Measurements from ENCODE around the gene GLRX3. TPM values are rescaled to one million over a fixed set of nuclear protein-coding genes. Genes with fewer than 3 reads are reported as not detected.

The GLRX3 gene
- total RNA-seq, 3 donors from 2014 or later = 36.1 to 63.4 (median 43.5) TPM

GRCh38 chr10:130109796-130110245 lies 26.4 kb upstream of the GLRX3 start:
- H3K4me1 ChIP-seq = peaks cover 0 to 4% of the 10 kb centered on the region in 2 donors
- TF ChIP-seq POLR2A (IDR thresholded peaks at IDR 0.05) = no peak
- peak; percentile 33 to 79 (median 72) for TF ChIP-seq CTCF (IDR thresholded peaks at IDR 0.05)
- H3K4me3 ChIP-seq = peak overlapping the region; percentile 65 to 80 (median 71)
- no peaks in the 10 kb centered on the region for H3K9me3 ChIP-seq
- peak overlapping the region; percentile 92 to 96 for H3K27ac ChIP-seq
- no peaks in the 10 kb centered on the region for H3K36me3 ChIP-seq
- H3K27me3 ChIP-seq = no peaks in the 10 kb centered on the region
- intact Hi-C loops (cut with DNase I; ENCODE audit: low total_unique reads) = no loop called here
- peak; percentile 55 to 59 for DNase-seq (ENCODE audit: low spot score in 2 of 2)

- peak; percentile 96 to 97 for DNase-seq (ENCODE audit: low spot score in 2 of 2)
- no peaks in the 10 kb centered on the region for H3K36me3 ChIP-seq
- no peaks in the 10 kb centered on the region for H3K9me3 ChIP-seq
- H3K27ac ChIP-seq = peak within 1 kb of the TSS; percentile 92 to 96
- intact Hi-C loops (cut with DNase I; ENCODE audit: low total_unique reads) = no loop called here
- TF ChIP-seq CTCF (IDR thresholded peaks at IDR 0.05) (no peak), POLR2A (IDR thresholded peaks at IDR 0.05) (peak; percentile 61), POLR2AphosphoS5 (IDR thresholded peaks at IDR 0.05) (peak; percentile 70 to 91 (median 78))
- H3K4me1 ChIP-seq = peaks cover 0 to 4% of the 10 kb centered on the region in 2 donors
- no peaks in the 10 kb centered on the region for H3K27me3 ChIP-seq
- H3K4me3 ChIP-seq = peak within 1 kb of the TSS; percentile 65 to 80 (median 71)
Measured at GRCh38 chr10:130110246-130111112, 25.7 kb upstream of the GLRX3 start, which contains the start of gene C10orf143. TSS of gene C10orf143 (minus strand) at chr10:130110830. CDS start at chr10:130110772, 58 bp downstream.

- Histone ChIP-seq H3K4me3 (peak overlapping the region; percentile 65 to 80 (median 71)), H3K36me3 (no peaks in the 10 kb centered on the region), H3K27ac (peak overlapping the region; percentile 92 to 96), H3K4me1 (peaks cover 0 to 4% of the 10 kb centered on the region in 2 donors), H3K27me3 (no peaks in the 10 kb centered on the region), H3K9me3 (no peaks in the 10 kb centered on the region)
- TF ChIP-seq CTCF (IDR thresholded peaks at IDR 0.05) (no peak), POLR2AphosphoS5 (IDR thresholded peaks at IDR 0.05) (peak in 1 of 3 donors; percentile 42), POLR2A (IDR thresholded peaks at IDR 0.05) (peak; percentile 11)
- peak; percentile 96 to 97 for DNase-seq (ENCODE audit: low spot score in 2 of 2)
- intact Hi-C loops (cut with DNase I; ENCODE audit: low total_unique reads) = no loop called here
Measured at GRCh38 chr10:130111113-130111851, 24.9 kb upstream of the GLRX3 start.

- Histone ChIP-seq H3K27me3 (no peaks in the 10 kb centered on the region), H3K4me1 (peaks cover 0 to 4% of the 10 kb centered on the region in 2 donors), H3K36me3 (no peaks in the 10 kb centered on the region), H3K9me3 (no peaks in the 10 kb centered on the region), H3K4me3 (peak overlapping the region; percentile 65 to 80 (median 71)), H3K27ac (peak overlapping the region; percentile 92 to 96)
- DNase-seq (ENCODE audit: low spot score in 2 of 2) = no peak
- TF ChIP-seq CTCF (IDR thresholded peaks at IDR 0.05) (no peak), POLR2A (IDR thresholded peaks at IDR 0.05) (no peak), POLR2AphosphoS5 (IDR thresholded peaks at IDR 0.05) (no peak)
- intact Hi-C loops (cut with DNase I; ENCODE audit: low total_unique reads) = no loop called here
Measured at GRCh38 chr10:130111852-130112180, 24.4 kb upstream of the GLRX3 start.
